Activated CD4-positive, alpha-beta T cell treated with anti-CD3 and anti-CD28 coated beads, Interleukin-10, Interleukin-2, amounts not matched to agents 100 ng/mL and 50 ng/mL, durations not matched to agents 16 hours and 8 hours (primary cell): ENCODE measurements around the gene UNC50.

Experiments
- DNase-seq: peaks from one replicate; pipeline ENCODE4 v3.0.0-alpha.2; 2020

UNC50 gene

GRCh38 chr2:98608116-98608961 lies at the start of gene UNC50, which contains the start of gene COA5:
UNC50 (plus strand) TSS chr2:98608589; CDS start chr2:98609760, 1,171 bp downstream.
COA5 (minus strand) TSS chr2:98608512; CDS start chr2:98608405, 107 bp downstream.
- DNase-seq = peak; percentile 93

GRCh38 chr2:98558852-98559530 lies 49.4 kb upstream of the UNC50 start:
- DNase-seq = no peak

GRCh38 chr2:98559581-98559980 lies 48.8 kb upstream of the UNC50 start:
- DNase-seq = peak; percentile 33

GRCh38 chr2:98560256-98560771 lies 48.1 kb upstream of the UNC50 start:
- no peak for DNase-seq

- no peak for DNase-seq
Observed at GRCh38 chr2:98561018-98561417, 47.4 kb upstream of the UNC50 start.

GRCh38 chr2:98561902-98562695 lies 46.3 kb upstream of the UNC50 start:
- no peak for DNase-seq

GRCh38 chr2:98563394-98563793 lies 45.0 kb upstream of the UNC50 start:
- no peak for DNase-seq

GRCh38 chr2:98564541-98565132 lies 43.8 kb upstream of the UNC50 start:
- DNase-seq = no peak

- DNase-seq = no peak
Observed at GRCh38 chr2:98565286-98565860, 43.0 kb upstream of the UNC50 start.

GRCh38 chr2:98565941-98566340 lies 42.4 kb upstream of the UNC50 start:
- no peak for DNase-seq

GRCh38 chr2:98568161-98568956 lies 40.0 kb upstream of the UNC50 start:
- no peak for DNase-seq

GRCh38 chr2:98569197-98569793 lies 39.1 kb upstream of the UNC50 start:
- peak; percentile 63 for DNase-seq

GRCh38 chr2:98569915-98570314 lies 38.5 kb upstream of the UNC50 start:
- no peak for DNase-seq

GRCh38 chr2:98570356-98570755 lies 38.0 kb upstream of the UNC50 start:
- no peak for DNase-seq

GRCh38 chr2:98571121-98571701 lies 37.2 kb upstream of the UNC50 start:
- no peak for DNase-seq

- no peak for DNase-seq
Observed at GRCh38 chr2:98571796-98572195, 36.6 kb upstream of the UNC50 start.

- DNase-seq = no peak
Observed at GRCh38 chr2:98572211-98572610, 36.2 kb upstream of the UNC50 start.

GRCh38 chr2:98572676-98573075 lies 35.7 kb upstream of the UNC50 start:
- DNase-seq = no peak

GRCh38 chr2:98573426-98573825 lies 35.0 kb upstream of the UNC50 start:
- no peak for DNase-seq

- no peak for DNase-seq
Observed at GRCh38 chr2:98576666-98577312, 31.6 kb upstream of the UNC50 start.
